Heart left ventricle (tissue), 13 donors: ENCODE results near the gene ZNF600.

ENCODE experiments used
- POLR2A ChIP-seq, 2 donors: fragments of 450-650 bp; IDR thresholded peaks; one replicate each; pipeline ENCODE4 v1.6.1; 2017; ENCODE audit warnings: antibody characterized with exemption in 2 of 2, mild to moderate bottlenecking in 2 of 2, moderate library complexity in 2 of 2
- TF ChIP-seq, protein P1 (sequence below), 12 donors: fragments of 200-600 bp; sonication (generic) in 4 of 12; IDR thresholded peaks; one replicate each; pipeline versions ENCODE4 v1.5.0 to v1.8.0; 2018 to 2022; ENCODE audit warnings: antibody characterized with exemption in 12 of 12, mild to moderate bottlenecking in 5 of 12
- donor health status: ischemic (EF 13 %, LVEDD 7.1; RV severe dilation, severe dysfunction).
- donor health status: DM: no; HTN: yes; CAD: no.
- donor health status: DM: no; HTN: no; CAD: no.
- donor health status: ischemic (EF 25% LVEDD 6.9; RV normal size, moderate dysfunction).
- donor health status: ischemic (EF 25% LVEDD 5.7; RV mildly dilated, moderate dysfunction).
- donor health status: ischemic (EF 35%, LVEDD 5.7; RV mildly dilated, moderate dysfunction).
- donor health status: nonischemic (EF 11% LVEDD 7.7; RV severe dilation, severe dysfunction).
- donor health status: DM: yes; HTN: yes; CAD: no.
- donor health status: PGD.
- donor health status: ischemic (EF 29% LVEDD 5.4; RV normal size, mild dysfunction).
- donor health status: nonischemic (EF 23%, LVEDD 6.1; RV moderate dilation, normal function).

- TF ChIP-seq POLR2A (IDR thresholded peaks at IDR 0.05), result no peak
- TF ChIP-seq, protein P1, sequence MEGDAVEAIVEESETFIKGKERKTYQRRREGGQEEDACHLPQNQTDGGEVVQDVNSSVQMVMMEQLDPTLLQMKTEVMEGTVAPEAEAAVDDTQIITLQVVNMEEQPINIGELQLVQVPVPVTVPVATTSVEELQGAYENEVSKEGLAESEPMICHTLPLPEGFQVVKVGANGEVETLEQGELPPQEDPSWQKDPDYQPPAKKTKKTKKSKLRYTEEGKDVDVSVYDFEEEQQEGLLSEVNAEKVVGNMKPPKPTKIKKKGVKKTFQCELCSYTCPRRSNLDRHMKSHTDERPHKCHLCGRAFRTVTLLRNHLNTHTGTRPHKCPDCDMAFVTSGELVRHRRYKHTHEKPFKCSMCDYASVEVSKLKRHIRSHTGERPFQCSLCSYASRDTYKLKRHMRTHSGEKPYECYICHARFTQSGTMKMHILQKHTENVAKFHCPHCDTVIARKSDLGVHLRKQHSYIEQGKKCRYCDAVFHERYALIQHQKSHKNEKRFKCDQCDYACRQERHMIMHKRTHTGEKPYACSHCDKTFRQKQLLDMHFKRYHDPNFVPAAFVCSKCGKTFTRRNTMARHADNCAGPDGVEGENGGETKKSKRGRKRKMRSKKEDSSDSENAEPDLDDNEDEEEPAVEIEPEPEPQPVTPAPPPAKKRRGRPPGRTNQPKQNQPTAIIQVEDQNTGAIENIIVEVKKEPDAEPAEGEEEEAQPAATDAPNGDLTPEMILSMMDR (IDR thresholded peaks at IDR 0.05), result no peak
Measured at GRCh38 chr19:52741951-52742485, 44.6 kb downstream of the ZNF600 start.
